DND-41 (cell line): Measurements from ENCODE around the gene LEMD2.

Experiments
- EZH2 ChIP-seq: IDR thresholded peaks from 3 replicates; pipeline ENCODE4 v1.6.1; 2012; ENCODE audit warnings: borderline replicate concordance, low read depth, mild to moderate bottlenecking, moderate library complexity, low read length, inconsistent platforms; ENCODE audit not compliant: severe bottlenecking
- TF ChIP-seq, protein P1 (sequence below): IDR thresholded peaks from 2 replicates; pipeline ENCODE4 v1.5.1; 2012; ENCODE audit warnings: borderline replicate concordance, low read length, moderate library complexity, mild to moderate bottlenecking; ENCODE audit not compliant: poor library complexity, severe bottlenecking; ENCODE audit errors: extremely low read depth

DNA sequence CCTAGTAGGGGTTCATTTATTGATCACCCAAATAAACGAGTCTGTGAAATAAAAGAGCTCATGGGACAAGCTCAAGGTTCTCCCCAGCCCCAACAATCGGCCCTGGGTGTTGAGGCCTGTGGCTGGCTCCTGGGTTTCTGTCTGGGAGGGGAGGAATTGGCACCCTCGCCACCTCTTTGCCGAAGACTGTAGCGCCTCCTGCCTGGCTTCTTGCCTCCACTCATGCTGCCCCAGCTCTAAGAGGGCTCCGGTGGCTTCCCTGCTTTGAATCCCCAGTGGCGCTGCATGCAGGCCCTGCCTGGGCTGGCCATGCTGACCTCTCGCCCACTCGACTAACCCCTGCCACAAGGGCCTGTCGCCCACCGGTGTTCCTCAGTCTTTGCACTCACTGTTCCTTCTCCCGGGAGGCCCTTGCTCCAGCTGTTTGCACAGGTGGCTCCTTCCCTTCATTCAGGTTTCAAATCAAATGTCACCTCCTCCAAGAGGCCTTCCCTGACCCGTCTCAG, 9.5 kb upstream of the LEMD2 start:
- TF ChIP-seq, protein P1, sequence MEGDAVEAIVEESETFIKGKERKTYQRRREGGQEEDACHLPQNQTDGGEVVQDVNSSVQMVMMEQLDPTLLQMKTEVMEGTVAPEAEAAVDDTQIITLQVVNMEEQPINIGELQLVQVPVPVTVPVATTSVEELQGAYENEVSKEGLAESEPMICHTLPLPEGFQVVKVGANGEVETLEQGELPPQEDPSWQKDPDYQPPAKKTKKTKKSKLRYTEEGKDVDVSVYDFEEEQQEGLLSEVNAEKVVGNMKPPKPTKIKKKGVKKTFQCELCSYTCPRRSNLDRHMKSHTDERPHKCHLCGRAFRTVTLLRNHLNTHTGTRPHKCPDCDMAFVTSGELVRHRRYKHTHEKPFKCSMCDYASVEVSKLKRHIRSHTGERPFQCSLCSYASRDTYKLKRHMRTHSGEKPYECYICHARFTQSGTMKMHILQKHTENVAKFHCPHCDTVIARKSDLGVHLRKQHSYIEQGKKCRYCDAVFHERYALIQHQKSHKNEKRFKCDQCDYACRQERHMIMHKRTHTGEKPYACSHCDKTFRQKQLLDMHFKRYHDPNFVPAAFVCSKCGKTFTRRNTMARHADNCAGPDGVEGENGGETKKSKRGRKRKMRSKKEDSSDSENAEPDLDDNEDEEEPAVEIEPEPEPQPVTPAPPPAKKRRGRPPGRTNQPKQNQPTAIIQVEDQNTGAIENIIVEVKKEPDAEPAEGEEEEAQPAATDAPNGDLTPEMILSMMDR, result no peak
- TF ChIP-seq EZH2, result no peak
